Gastrocnemius medialis (tissue), 4 donors: ENCODE results near the gene USP15.
"Not testable (repeated sequence)": the region's sequence is repeated elsewhere in the genome, so short reads cannot be mapped to it uniquely, and the experiment has no call there.

Experiments used
- CTCF ChIP-seq, 5 experiments: fragments of 450-650 bp in 3 of 5; fragments of 200-600 bp in 2 of 5; sonication (generic) in 2 of 5; IDR thresholded peaks in 4 of 5; conservative IDR thresholded peaks in 1 of 5; 1 replicate in 4 of 5; 2 replicates in 1 of 5; pipeline ENCODE4 v1.5.1; 2016 to 2019; ENCODE audit warnings: antibody characterized with exemption in 5 of 5, mild to moderate bottlenecking in 3 of 5, moderate library complexity in 3 of 5
- POLR2A ChIP-seq, 2 donors: fragments of 450-650 bp; IDR thresholded peaks; one replicate each; pipeline ENCODE4 v1.6.1; 2017; ENCODE audit warnings: antibody characterized with exemption in 2 of 2, mild to moderate bottlenecking in 2 of 2, moderate library complexity in 2 of 2

DNA sequence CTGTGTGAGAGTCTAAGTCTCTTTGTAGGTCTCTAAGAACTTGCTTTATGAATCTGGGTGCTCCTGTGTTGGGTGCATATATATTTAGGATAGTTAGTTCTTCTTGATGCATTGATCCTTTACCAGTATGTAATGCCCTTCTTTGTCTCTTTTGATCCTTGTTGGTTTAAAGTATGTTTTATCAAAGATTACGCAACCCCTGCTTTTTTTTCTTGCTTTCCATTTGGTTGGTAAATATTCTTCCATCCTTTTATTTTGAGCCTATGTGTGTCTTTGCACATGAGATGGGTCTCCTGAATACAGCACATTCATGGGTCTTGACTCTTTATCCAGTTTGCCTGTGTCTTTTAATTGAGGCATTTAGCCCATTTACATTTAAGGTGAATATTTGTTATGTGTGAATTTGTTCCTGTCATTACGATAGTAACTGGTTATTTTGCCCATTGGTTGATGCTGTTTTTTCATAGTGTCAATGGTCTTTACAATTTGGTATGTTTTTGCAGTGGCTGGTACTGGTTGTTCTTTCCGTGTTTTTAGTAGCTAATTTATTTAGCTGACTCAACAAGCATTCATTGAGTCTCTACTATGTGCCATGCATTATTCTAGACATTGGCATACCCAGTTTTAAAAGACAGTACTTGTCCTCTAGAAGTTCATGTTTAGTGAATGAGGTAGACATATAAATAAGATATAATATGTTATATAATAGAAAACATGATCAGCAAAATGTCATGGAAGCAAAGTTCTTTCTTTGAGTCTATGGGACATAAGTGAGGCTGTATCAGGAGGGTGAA is 108.4 kb downstream of the USP15 start:
- TF ChIP-seq CTCF (IDR thresholded peaks at IDR 0.05 in 4 of 5, conservative IDR thresholded peaks at IDR 0.05 in 1 of 5); POLR2A (IDR thresholded peaks at IDR 0.05): not testable (repeated sequence)
